HL-60/S4 treated with phorbol 12-myristate 13-acetate at 8.2 ng/mL for 4 days and 3 days (cell line): Measurements from ENCODE around the gene IRAK2.
"Not testable (repeated sequence)": the region's sequence is repeated elsewhere in the genome, so short reads cannot be mapped to it uniquely, and the experiment has no call there.

Experiments used
- in situ Hi-C: fragments of 300-500 bp; cut with MboI; formaldehyde crosslinking; loops from 2 replicates; pipeline ENCODE4 v1.15.0; 2022; ENCODE audit warnings: low sequenced_read_pairs

IRAK2 gene

GRCh38 chr3:10164546-10165393 lies at the start of gene IRAK2:
Gene IRAK2 (plus strand): TSS chr3:10164919. CDS start chr3:10164955, 36 bp downstream.
- in situ Hi-C loops, result no loop called here

DNA sequence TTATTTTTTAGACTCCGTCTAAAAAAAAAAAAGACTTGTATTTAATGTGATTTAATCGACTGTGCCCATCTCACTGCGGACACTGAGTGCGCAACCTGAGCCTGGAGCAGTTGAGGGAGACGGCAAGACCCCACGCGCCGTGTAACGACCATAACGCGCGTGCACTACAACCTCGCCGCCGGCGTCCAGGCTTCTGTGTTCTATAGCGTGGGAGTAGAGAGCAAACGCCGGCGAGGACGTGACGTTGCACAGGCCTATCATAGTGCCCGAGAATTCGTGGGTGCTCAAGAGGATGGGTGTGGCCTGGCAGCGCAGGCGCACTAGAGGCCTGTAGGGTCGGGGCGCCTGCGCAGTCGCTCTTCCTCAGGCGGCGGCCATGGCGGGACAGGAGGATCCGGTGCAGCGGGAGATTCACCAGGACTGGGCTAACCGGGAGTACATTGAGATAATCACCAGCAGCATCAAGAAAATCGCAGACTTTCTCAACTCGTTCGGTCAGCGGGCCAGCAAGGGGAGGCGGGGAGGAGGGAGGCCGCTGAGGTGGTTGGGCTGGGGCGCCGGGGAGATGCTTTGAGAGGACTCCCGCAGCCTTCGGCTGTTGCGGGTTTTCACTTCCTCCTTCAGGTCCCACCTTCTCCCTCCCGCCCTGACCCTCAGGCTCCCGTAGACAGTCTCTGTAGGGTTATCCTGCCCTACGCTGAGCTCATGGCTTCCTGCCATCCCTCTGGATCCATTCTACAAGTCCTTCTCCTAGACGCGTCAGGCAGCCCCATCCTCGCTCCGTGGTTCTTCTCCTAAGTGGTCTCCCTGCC lies 49.2 kb upstream of the IRAK2 start, which contains the start of gene BRK1:
BRK1 (plus strand) TSS at position 350 of the 812 bp plus-strand sequence; CDS start at position 377, 27 bp downstream.
- in situ Hi-C loops, result no loop called here

- in situ Hi-C loops, result no loop called here
Measured at GRCh38 chr3:10116138-10116460, 48.6 kb upstream of the IRAK2 start.

DNA sequence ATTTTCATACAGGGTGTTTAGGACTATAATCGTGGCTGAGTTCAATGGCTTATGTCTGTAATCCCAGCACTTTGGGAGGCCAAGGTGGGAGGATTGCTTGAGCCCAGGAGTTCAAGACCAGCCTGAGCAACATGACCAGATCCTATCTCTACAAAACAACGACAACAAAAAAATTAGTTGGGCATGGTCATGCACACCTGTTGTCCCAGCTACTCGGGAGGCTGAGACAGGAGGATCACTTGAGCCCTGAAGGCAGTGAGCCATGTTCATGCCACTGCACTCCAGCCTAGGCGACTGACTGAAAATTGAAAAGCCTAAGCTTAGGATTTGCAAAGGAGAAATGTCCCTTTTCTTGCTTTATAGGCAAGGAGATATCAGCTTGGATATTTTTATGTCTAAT lies 47.8 kb upstream of the IRAK2 start:
- in situ Hi-C loops, result no loop called here

DNA sequence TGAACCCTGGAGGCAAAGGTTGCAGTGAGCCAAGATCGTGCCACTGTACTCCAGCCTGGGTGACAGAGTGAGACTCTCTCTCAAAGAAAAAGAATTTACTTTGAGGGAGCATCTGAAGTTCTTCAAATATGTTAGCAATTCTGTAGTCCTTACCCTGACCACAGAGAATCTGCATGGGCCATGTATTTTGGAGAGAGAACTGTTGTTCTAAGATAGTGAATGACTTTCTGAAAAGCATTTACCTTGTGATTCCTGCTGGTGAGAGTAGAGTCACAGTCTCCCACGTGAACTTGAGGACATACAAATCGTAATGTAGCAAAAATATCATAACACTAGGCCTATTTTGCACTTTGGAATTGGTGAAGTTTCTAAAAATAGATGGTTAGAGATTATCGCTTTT lies 45.3 kb upstream of the IRAK2 start:
- in situ Hi-C loops, result no loop called here

DNA sequence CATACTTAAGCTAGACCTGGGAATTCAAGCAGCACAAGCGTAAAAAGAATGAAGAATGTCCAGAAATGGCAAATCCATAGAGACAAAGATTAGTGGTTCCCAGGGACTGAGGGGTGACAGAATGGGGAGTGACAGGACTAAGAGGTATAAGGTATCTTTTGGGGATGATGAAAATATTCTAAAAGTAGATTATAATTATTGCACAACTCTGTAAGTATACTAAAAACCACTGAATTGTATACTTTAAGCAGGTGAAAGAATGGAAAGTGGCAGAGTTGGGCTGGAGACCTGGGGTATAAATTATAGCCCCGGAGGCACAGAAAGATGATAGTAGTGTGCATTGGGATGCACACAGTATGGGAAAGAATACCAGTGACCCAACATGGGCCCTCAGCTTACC lies 43.7 kb upstream of the IRAK2 start:
- in situ Hi-C loops, result no loop called here

DNA sequence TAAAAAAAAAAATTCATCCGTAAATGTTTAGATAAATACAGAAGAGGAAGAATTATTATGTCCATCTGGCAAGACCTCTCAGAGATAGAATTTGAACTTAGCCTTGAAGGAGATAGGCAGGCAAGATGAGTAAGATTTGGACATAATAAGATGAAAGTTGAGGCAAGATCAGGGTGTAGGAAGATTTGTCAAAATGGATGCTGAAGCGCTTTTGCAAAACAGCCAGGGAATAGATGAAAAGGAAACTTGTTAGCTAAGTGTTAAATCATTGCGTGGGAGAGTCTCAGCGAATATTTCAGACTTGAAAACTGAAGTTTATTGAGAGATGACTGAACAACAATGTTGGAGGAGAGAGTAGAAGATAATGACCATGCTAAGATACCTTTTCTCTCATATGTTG lies 42.0 kb upstream of the IRAK2 start:
- in situ Hi-C loops, result no loop called here

DNA sequence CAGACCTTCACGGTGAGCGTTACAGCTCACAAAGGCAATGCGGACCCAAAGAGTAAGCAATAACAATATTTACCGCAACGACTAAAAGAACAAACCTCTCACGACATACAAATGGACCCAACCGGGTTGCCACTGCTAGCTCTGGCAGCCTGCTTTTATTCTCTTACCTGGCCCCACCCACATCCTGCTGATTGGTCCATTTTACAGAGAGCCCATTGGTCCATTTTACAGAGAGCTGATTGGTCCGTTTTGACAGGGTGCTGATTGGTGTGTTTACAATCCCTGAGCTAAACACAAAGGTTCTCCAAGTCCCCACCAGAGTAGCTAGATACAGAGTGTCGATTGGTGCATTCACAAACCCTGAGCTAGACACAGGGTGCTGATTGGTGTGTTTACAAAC lies 28.8 kb upstream of the IRAK2 start:
- in situ Hi-C loops, result not testable (repeated sequence)

DNA sequence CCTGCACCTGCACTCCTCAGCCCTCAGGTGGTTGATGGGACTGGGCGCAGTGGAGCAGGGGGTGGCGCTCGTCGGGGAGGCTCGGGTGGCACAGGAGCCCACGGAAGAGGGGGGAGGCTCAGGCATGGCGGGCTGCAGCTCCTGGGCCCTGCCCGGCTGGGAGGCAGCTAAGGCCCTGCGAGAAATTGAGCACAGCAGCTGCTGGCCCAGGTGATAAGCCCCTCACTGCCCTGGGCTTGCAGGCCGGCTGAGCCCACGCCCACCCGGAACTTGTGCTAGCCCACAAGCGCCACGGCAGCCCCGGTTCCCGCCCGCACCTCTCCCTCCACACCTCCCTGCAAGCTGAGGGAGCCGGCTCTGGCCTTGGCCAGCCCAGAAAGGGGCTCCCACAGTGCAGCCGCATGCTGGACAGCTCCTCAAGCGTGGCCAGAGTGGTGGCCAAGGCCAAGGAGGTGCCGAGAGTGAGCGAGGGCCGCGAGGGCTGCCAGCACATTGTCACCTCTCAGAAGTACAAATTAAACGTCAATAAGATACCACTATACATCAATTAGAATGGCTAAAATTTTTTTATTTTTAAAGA lies 28.2 kb upstream of the IRAK2 start:
- in situ Hi-C loops, result no loop called here

DNA sequence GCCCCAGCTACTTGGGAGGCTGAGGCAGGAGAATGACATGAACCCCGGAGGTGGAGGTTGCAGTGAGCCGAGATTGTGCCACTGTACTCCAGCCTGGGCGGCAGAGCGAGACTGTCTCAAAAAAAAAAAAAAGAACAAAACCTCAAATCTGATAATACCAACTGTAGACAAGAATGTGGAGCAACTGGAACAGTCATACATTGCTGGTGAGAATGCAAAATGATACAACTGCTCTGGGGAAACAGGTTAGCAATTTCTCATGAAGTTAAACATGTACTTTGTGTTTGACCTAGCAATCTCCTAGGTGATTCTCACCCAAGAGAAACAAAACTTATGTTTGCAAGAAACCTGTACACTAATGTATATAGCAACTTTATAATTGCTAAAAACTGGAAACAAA lies 27.5 kb upstream of the IRAK2 start:
- in situ Hi-C loops, result no loop called here

- in situ Hi-C loops, result no loop called here
Measured at GRCh38 chr3:10140996-10141546, 23.6 kb upstream of the IRAK2 start.

DNA sequence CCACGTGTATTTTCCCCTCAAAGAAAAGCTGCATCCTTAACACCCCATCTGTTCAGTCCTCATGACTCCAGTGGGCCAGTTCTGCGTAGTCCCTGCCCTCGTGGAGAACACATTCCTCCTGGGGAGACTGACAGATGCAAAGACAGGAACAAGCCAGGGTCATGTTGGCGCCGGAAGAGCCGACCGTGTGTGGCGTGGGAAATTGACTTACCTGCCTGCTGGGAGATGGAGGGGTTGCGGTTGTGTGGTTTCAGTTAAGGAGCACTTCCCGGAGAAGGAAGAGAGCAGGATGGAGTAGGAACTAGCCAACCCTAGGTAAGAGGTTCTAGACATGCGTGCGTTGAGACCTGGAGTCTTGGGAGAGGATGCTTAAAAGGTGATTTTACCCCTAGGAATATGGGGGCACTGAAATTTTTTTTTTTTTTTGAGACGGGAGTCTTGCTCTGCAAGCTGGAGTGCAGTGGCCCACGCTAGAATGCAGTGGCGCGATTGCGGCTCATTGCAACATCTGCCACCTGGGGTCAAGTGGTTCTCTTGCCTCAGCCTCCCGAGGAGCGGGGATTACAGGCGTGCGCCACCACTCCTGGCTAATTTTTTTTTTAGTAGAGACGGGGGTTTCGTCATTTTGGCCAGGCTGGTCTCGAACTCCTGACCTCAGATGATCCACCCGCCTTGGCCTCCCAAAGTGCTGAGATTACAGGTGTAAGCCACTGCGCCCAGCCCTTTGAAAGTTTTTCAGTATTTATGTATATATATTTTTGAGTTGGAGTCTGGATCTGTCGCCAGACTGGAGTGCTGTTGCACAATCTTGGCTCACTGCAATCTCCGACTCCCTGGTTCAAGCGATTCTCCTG lies 21.8 kb upstream of the IRAK2 start:
- in situ Hi-C loops, result no loop called here

DNA sequence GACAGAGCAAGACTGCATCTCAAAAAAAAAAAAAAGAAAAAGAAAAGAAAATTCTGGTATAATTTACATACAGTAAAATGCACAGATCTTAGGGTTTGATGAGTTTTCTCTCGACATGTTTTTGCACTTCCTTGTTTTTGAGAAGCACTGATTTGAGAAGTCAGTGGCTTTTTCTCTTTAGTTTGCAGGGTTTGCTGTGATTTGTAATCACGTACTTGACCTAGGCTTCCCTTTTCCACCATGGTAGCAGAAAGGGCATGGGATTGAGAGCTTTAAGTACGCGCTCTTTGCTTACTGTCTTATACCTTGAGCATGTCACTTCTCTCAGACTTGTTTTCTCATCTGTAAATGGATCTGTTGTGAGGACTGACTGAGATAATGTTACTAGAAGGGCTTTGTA lies 19.0 kb upstream of the IRAK2 start:
- in situ Hi-C loops, result no loop called here

DNA sequence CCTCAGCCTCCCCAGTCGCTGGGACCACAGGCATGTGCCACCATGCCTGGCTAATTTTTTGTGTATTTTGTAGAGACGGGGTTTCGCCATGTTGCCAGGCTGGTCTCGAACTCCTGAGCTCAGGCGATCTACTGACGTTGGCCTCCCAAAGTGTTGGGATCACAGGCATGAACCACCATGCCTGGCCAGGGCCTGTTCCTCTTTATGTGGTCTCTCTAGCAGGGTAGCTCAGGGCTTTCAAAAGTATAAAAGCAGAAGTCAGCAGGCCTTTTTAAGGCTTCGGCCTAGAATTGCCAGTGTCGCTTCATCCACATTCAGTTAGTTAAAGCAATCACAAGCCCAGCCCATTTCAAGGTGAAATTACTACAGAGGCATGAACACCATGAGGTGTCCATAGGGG lies 15.5 kb upstream of the IRAK2 start:
- in situ Hi-C loops, result no loop called here

DNA sequence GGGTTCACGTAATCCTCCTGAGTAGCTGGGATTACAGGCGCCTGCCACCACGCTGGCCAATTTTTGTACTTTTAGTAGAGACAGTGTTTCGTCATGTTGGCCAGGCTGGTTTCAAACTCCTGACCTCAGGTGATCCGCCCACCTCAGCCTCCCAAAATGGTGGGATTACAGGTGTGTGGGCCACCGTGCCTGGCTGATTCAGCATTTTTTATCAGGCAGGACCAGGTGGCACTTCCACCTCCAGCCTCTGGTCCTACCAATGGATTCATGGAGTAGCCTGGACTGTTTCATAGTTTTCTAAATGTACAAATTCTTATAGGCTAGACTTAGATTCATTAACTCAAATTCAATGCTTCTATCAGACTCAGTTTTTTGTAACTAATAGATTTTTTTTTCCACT lies 13.7 kb upstream of the IRAK2 start:
- in situ Hi-C loops, result no loop called here

- in situ Hi-C loops, result no loop called here
Measured at GRCh38 chr3:10154335-10155122, 10.2 kb upstream of the IRAK2 start.

DNA sequence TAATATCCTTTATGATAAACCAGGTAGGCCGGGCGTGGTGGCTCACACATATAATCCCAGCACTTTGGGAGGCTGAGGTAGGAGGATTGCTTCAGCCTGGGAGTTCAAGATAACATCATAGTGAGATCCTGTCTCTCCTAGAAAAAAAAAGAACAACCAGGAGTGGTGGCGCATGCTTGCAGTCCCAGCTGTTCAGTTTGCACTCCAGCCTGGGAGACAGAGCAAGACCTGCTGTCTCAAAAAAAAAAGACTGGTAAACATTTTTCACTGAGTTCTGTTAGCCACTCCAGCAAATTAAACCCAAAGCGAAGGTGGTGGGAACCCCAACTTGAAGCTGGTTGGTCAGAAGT lies 9.6 kb upstream of the IRAK2 start:
- in situ Hi-C loops, result no loop called here

DNA sequence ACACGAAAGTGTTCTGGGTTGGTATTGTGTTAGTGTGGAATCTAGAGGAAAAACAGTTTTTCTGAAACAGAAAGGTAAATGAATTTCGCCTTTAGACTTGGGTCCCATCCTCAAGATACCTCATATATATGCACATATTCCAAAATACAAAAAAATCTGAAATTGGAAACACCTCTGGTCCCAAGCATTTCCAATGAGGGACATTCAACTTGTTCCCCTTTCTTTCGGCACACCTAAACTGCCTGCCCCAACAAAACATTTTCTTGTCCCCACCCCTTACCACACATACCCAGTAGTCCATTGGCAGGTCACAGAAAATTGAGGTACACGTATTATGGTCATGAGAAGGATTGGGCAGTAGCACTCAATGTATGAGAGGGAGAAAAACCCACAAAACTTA lies 9.1 kb upstream of the IRAK2 start:
- in situ Hi-C loops, result no loop called here

GRCh38 chr3:10157031-10157430 lies 7.7 kb upstream of the IRAK2 start:
- in situ Hi-C loops, result no loop called here

- in situ Hi-C loops, result not testable (repeated sequence)
Measured at GRCh38 chr3:10158555-10158954, 6.2 kb upstream of the IRAK2 start.
